Measurements from ENCODE around the gene FGF6. TPM values are rescaled to one million over a fixed set of nuclear protein-coding genes. Genes with fewer than 3 reads are reported as not detected.

Gene FGF6
- total RNA-seq, 1 donor from 2014 or later = not detected

GRCh38 chr12:4450551-4451112 is 5.0 kb upstream of the FGF6 start:
- no peaks in the 10 kb centered on the region for H3K4me1 Mint-ChIP-seq (ENCODE audit: low read depth)

GRCh38 chr12:4449851-4450221 is 4.2 kb upstream of the FGF6 start:
- Mint-ChIP-seq H3K4me3 (ENCODE audit: low read depth) (no peak overlapping the region), H3K4me1 (ENCODE audit: low read depth) (no peaks in the 10 kb centered on the region), H3K27me3 (peaks cover 51% of the 10 kb centered on the region), H3K9me3 (ENCODE audit: low read depth) (peaks cover 6% of the 10 kb centered on the region), H3K36me3 (ENCODE audit: insufficient read depth) (no peaks in the 10 kb centered on the region), H3K27ac (no peak overlapping the region)
- TF ChIP-seq, protein P1, sequence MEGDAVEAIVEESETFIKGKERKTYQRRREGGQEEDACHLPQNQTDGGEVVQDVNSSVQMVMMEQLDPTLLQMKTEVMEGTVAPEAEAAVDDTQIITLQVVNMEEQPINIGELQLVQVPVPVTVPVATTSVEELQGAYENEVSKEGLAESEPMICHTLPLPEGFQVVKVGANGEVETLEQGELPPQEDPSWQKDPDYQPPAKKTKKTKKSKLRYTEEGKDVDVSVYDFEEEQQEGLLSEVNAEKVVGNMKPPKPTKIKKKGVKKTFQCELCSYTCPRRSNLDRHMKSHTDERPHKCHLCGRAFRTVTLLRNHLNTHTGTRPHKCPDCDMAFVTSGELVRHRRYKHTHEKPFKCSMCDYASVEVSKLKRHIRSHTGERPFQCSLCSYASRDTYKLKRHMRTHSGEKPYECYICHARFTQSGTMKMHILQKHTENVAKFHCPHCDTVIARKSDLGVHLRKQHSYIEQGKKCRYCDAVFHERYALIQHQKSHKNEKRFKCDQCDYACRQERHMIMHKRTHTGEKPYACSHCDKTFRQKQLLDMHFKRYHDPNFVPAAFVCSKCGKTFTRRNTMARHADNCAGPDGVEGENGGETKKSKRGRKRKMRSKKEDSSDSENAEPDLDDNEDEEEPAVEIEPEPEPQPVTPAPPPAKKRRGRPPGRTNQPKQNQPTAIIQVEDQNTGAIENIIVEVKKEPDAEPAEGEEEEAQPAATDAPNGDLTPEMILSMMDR (IDR thresholded peaks at IDR 0.05; ENCODE audit: unreplicated experiment) = no peak
- DNase-seq (ENCODE audit: low spot score, unreplicated experiment) = no peak

More at GRCh38 chr12:4450551-4451112, 5.0 kb upstream of the FGF6 start:
- Mint-ChIP-seq H3K27ac (no peak overlapping the region), H3K36me3 (ENCODE audit: insufficient read depth) (no peaks in the 10 kb centered on the region), H3K4me3 (ENCODE audit: low read depth) (no peak overlapping the region), H3K27me3 (peaks cover 48% of the 10 kb centered on the region), H3K9me3 (ENCODE audit: low read depth) (peaks cover 6% of the 10 kb centered on the region)
- no peak for DNase-seq (ENCODE audit: low spot score, unreplicated experiment)
- TF ChIP-seq, protein P1 (IDR thresholded peaks at IDR 0.05; ENCODE audit: unreplicated experiment) = no peak

- no peak overlapping the region for H3K27ac Mint-ChIP-seq
- no peaks in the 10 kb centered on the region for H3K36me3 Mint-ChIP-seq (ENCODE audit: insufficient read depth)
- no peaks in the 10 kb centered on the region for H3K4me1 Mint-ChIP-seq (ENCODE audit: low read depth)
- no peak for DNase-seq (ENCODE audit: low spot score, unreplicated experiment)
- TF ChIP-seq, protein P1 (IDR thresholded peaks at IDR 0.05; ENCODE audit: unreplicated experiment) = no peak
- no peak overlapping the region for H3K4me3 Mint-ChIP-seq (ENCODE audit: low read depth)
- H3K9me3 Mint-ChIP-seq (ENCODE audit: low read depth) = peaks cover 5% of the 10 kb centered on the region
- H3K27me3 Mint-ChIP-seq = peaks cover 55% of the 10 kb centered on the region
Measured at GRCh38 chr12:4448943-4449850, 3.6 kb upstream of the FGF6 start.

GRCh38 chr12:4448371-4448940 is 2.8 kb upstream of the FGF6 start:
- DNase-seq (ENCODE audit: low spot score, unreplicated experiment) = no peak
- H3K4me1 Mint-ChIP-seq (ENCODE audit: low read depth) = no peaks in the 10 kb centered on the region
- H3K27ac Mint-ChIP-seq = no peak overlapping the region
- no peak overlapping the region for H3K4me3 Mint-ChIP-seq (ENCODE audit: low read depth)
- no peaks in the 10 kb centered on the region for H3K9me3 Mint-ChIP-seq (ENCODE audit: low read depth)
- H3K27me3 Mint-ChIP-seq = peaks cover 58% of the 10 kb centered on the region
- no peaks in the 10 kb centered on the region for H3K36me3 Mint-ChIP-seq (ENCODE audit: insufficient read depth)
- TF ChIP-seq, protein P1 (IDR thresholded peaks at IDR 0.05; ENCODE audit: unreplicated experiment) = no peak

DNA sequence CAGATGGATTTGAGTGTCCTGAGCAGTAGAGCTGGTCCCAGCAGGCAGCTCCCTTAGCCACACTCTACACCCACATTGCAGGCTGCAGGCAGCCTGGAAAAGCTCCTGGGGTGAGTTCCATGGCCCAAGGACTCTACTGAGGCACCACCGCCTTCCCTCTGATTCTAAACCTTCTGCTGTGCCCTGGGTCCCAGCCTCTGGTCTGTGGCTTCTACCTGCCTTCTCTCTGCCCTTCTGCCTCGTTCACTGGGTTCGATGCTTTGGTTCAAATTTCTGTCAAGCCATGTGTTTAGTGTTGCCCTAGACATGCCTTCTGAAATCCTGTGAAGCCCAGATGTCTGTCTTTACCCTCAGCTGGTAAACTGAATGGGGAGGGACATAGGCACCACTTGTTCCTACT is 1.5 kb upstream of the FGF6 start:
- peak; percentile 7 for DNase-seq (ENCODE audit: low spot score, unreplicated experiment)
- no peaks in the 10 kb centered on the region for H3K9me3 Mint-ChIP-seq (ENCODE audit: low read depth)
- H3K36me3 Mint-ChIP-seq (ENCODE audit: insufficient read depth) = no peaks in the 10 kb centered on the region
- H3K27ac Mint-ChIP-seq = no peak overlapping the region
- no peak overlapping the region for H3K4me3 Mint-ChIP-seq (ENCODE audit: low read depth)
- TF ChIP-seq, protein P1 (IDR thresholded peaks at IDR 0.05; ENCODE audit: unreplicated experiment) = no peak
- H3K4me1 Mint-ChIP-seq (ENCODE audit: low read depth) = peaks cover under 1% of the 10 kb centered on the region
- H3K27me3 Mint-ChIP-seq = peaks cover 66% of the 10 kb centered on the region

Measured in progenitor cell of endocrine pancreas (in vitro differentiated cells).